Amniotic stem cell (primary cell): ENCODE measurements around the gene CBR1.
"Not testable (repeated sequence)": the region's sequence is repeated elsewhere in the genome, so short reads cannot be mapped to it uniquely, and the experiment has no call there.

ENCODE experiments used
- DNase-seq: peaks from one replicate; lab custom pipeline; 2025; lab: John Stamatoyannopoulos, UW

CBR1 gene

GRCh38 chr21:36079671-36080070 is 9.8 kb downstream of the CBR1 start:
- no peak for DNase-seq

DNA sequence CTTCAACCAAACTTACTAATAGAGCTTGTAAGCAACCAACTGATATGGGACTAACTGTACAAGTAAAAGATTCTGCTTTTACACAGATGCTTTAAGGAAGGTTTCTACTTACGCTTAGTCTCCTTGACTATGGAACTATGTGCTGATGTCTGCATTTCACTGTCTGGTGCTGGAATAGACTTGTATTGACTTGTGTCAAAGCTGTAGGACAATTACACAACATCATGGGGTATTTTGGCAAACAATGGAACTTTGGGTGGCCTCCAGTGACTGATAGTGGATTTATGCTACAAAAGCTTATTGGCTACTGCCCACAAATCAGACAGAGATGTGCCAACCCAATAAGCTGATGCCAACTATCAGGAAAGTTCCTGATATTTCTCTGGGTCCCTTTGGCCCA is 10.6 kb downstream of the CBR1 start:
- no peak for DNase-seq

GRCh38 chr21:36082237-36082664 is 12.4 kb downstream of the CBR1 start:
- no peak for DNase-seq

GRCh38 chr21:36087362-36088138 is 17.7 kb downstream of the CBR1 start:
- no peak for DNase-seq

DNA sequence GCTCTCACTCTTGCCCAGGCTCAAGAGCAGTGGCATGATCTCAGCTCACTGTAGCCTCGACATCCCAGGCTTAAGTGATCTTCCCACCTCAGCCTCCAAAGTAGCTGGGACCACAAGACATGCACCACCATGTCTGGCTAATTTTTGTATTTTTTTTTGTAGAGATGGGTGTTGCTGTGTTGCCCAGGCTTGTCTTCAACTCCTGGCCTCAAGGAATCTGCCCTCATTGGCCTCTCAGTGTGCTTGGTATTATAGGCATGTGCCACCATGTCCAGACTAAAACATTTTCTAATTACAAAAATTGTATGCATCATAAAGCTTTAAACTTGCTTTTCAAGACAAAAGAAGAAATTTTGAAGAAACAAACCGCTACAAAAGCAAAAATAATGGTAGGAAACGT is 20.1 kb downstream of the CBR1 start:
- DNase-seq: no peak

DNA sequence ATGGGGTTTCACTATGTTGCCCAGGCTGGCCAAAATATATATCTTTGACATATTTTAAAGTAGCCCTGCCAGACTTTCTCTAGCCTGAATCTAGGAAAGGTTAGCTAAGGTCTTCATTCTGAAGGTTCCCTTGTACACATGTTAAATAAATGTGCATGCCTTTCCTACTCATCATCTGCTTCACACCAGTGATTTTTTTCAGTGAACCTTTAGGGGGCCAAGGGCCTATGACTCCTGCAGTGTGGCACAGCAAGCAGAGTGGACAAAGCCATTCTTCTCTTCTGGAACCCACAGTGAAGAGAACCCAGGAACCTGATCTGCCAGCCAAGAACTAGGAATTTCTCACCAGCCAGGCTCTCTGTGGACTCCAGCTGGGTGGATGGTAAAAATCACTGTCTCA is 22.9 kb downstream of the CBR1 start:
- no peak for DNase-seq

- no peak for DNase-seq
These were observed 23.7 kb downstream of the CBR1 start for GRCh38 chr21:36093512-36093911.

GRCh38 chr21:36096398-36097290 is 26.8 kb downstream of the CBR1 start:
- DNase-seq: no peak

DNA sequence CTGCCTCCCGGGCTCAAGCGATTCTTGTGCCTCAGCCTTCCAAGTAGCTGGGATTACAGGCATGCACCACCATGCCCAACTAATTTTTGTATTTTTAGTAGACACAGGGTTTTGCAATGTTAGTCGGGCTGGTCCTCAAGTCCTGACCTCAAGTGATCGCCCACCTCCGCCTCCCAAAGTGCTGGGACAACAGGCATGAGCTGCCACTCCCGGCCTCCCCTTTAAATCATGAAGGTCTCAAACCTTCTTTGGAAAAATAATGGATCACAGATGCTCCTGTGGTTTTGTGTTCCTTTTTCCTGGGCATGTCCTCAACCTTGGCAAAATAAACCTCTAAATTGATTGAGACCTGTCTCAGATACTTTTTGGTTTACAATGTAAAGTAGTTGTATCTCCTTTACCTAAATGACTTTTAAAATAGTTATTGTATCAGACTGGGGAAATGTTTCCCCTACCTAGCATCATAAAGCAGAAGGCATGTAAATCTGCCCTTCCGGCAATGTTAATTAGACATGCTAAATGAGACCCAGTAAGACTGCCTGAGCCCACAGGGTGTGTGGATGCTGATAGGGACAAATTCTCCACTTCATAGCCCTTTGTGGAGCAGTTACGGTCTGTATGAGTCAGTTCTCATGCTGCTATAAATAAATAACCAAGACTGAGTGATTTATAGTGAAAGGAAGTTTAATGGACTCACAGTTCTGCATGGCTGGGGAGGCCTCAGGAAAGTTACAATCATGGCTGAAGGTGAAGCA is 27.8 kb downstream of the CBR1 start:
- no peak for DNase-seq

GRCh38 chr21:36098182-36098532 is 28.3 kb downstream of the CBR1 start:
- DNase-seq: no peak

DNA sequence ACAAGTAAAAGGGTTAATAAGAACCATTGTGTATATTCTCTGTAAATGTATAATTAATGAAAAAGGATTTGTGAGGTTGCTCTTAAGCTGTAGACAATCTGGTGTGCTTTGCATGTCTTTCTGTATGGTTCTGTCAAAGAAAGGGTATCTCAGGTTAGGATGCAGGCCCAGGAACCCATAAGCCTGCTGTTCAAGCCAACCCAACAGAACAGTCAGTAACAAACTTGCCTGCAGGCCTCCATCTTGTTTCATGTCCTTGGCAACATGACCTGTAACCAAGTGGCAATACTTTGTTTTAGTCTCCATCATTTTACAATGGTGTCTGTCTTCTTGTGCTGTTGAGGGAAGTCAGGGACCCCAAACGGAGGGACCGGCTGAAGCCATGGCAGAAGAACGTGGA is 29.2 kb downstream of the CBR1 start:
- no peak for DNase-seq

GRCh38 chr21:36099695-36100211 is 29.9 kb downstream of the CBR1 start:
- not testable (repeated sequence) for DNase-seq

- DNase-seq: no peak
These were observed 31.3 kb downstream of the CBR1 start for GRCh38 chr21:36100971-36101641.

DNA sequence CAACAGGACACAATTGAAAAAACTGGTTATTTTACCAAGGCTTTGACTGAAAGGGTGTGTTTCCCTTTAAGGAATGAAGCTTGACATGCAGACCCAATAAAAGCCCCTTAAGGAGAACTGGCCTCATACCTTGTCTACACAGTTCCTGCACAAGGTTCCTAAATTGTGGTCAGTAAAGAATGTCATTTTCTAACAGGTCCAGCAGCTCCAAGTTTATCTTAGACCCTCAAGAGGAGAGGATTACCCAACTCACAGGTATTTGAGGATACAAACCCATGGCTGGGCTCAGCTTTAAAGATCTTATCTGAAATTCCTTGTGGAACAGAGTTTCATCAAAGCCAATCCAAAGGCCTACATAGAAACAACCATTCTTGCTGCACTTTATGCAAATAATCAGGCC is 33.6 kb downstream of the CBR1 start:
- DNase-seq: no peak

DNA sequence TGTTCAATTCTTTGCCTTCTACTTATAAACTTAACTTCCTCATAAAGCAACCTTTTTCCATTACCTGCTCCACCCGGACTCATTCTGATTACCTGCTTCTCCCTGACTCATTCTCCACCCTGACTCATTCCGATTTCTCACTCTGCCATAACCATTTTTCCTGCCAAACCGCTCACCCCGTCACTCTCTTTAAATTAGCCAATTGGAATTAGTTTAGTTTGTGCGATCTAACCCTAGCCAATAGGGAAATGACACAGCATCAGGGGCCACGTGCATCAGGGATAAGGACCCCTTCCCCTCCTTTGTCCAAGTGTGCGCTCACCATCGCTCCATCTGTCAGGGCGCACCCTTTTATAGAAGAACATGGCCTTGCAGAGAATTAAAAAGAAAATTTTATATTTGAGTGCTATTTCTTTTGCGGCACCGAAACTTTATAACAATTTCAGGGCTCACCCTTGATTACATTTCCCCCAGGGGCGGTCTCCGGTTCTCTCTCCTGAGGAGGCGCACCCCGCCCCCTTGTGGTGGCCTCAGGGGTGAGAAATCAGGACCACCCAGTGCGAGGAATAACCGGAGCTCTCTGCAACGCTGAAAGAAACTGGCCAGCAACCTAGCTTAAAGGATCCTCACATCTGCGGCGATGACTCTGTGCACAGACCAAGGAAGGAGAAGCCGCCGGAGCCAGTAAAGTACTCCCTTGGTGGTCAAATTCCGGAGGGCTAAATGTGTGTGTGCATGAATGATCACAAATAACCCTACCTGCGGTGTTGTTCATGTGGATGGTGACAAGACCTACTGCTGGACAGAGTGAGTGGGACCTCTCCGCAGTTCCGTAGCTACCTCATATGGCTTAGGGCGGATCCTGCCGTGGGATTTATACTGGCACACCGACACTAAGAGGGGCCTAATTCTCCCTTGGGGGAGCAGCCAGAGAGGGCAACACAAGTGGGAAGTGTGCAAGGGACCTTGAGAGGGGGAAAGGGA is 34.8 kb downstream of the CBR1 start:
- no peak for DNase-seq

GRCh38 chr21:36105327-36105842 is 35.6 kb downstream of the CBR1 start:
- no peak for DNase-seq

DNA sequence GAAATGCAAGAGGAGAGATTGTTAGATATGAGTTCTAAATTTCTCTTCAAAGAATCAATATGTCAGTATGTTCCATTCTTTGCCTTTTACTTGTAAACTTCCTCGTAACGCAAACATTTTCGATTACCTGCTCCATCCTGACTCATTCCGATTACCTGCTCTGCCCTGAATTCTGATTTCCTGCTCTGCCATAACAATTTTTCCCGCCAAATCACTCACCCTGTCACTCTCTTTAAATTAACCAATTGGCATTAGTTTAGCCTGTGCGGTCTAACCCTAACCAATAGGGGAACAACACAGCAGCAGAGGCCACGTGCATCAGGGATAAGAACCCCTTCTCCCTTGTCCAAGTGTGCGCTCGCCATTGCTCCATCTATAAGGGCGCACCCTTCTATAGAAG is 40.0 kb downstream of the CBR1 start:
- DNase-seq: no peak

DNA sequence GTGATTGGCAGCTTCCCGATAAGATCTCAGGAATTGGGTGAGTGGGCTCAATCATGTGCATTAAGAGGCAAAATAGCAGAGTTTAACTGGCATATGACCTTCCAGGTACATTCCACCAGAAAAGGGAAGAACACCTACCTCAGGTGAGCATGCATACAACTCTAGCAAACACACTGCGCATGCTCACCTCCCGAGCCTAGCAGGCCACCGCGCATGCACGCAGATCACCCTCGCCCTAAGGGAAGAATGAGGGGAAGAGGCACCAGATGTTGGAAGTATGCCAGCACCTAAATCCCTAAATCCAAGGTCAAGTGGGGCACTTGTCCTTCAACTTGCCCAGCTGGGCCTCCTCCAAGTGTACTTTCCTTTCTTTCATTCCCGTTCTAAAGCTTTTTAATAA is 41.4 kb downstream of the CBR1 start:
- no peak for DNase-seq

- no peak for DNase-seq
These were observed 44.0 kb downstream of the CBR1 start for GRCh38 chr21:36113647-36114428.
